NCI-H524 (cell line): Measurements from ENCODE around the gene C10orf62.
"Not testable (repeated sequence)": the region's sequence is repeated elsewhere in the genome, so short reads cannot be mapped to it uniquely, and the experiment has no call there.

Source experiments
- DNase-seq, 2 experiments: peaks; one replicate each; lab custom pipeline; 2025; lab: John Stamatoyannopoulos, UW

C10orf62 gene

GRCh38 chr10:97589479-97589878, at the start of gene C10orf62:
Gene C10orf62, plus strand, starts transcription at chr10:97589721. Its CDS starts 177 bp downstream, at chr10:97589898.
- DNase-seq, result no peak

- DNase-seq, result no peak
Observed at GRCh38 chr10:97540669-97541500, 48.6 kb upstream of the C10orf62 start.

- peak; percentile 24 to 74 for DNase-seq
Observed at GRCh38 chr10:97542169-97543024, 47.1 kb upstream of the C10orf62 start.

GRCh38 chr10:97543025-97543546, 46.4 kb upstream of the C10orf62 start:
- DNase-seq, result no peak

- DNase-seq, result no peak
Observed at GRCh38 chr10:97546456-97547270, 42.9 kb upstream of the C10orf62 start.

GRCh38 chr10:97547271-97547600, 42.3 kb upstream of the C10orf62 start:
- DNase-seq, result no peak

GRCh38 chr10:97547962-97548361, 41.6 kb upstream of the C10orf62 start:
- DNase-seq, result no peak

- DNase-seq, result no peak
Observed at GRCh38 chr10:97548828-97549455, 40.6 kb upstream of the C10orf62 start.

GRCh38 chr10:97549587-97550322, 39.8 kb upstream of the C10orf62 start:
- peak in 1 of 2 experiments; percentile 73 for DNase-seq

GRCh38 chr10:97550336-97551149, 39.0 kb upstream of the C10orf62 start:
- no peak for DNase-seq

GRCh38 chr10:97551271-97551670, 38.2 kb upstream of the C10orf62 start:
- no peak for DNase-seq

GRCh38 chr10:97553575-97554031, 35.9 kb upstream of the C10orf62 start:
- peak in 1 of 2 experiments; percentile 28 for DNase-seq

- DNase-seq, result not testable (repeated sequence)
Observed at GRCh38 chr10:97554336-97554735, 35.2 kb upstream of the C10orf62 start.

GRCh38 chr10:97555541-97555940, 34.0 kb upstream of the C10orf62 start:
- not testable (repeated sequence) for DNase-seq

GRCh38 chr10:97560731-97561381, 28.7 kb upstream of the C10orf62 start:
- not testable (repeated sequence) for DNase-seq

GRCh38 chr10:97561386-97562077, 28.0 kb upstream of the C10orf62 start:
- DNase-seq, result not testable (repeated sequence)

- not testable (repeated sequence) for DNase-seq
Observed at GRCh38 chr10:97562329-97562728, 27.2 kb upstream of the C10orf62 start.

- no peak for DNase-seq
Observed at GRCh38 chr10:97563337-97563736, 26.2 kb upstream of the C10orf62 start.
